ENCODE measurements around the gene GLCE.

Gene GLCE

DNA sequence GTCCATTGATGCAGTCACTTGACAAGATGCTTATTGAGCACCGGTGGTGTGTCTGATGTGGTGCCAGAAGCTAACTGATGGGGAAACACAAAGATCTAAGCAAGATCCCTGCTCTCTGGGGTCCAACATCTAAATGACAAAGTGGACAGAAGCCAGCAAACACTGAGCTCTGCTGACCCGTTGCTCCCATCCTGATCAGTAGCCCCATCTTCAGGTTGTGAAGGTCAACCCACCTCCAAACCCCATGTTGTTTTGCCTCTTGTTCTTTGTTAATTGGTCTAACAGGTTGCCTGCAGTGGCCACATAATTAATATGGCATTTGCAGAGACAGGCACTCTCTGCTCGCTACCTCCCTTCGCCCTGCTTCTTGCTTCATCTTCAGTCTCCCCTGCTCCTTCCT lies 21.5 kb upstream of the GLCE start:
- no peak overlapping the region for H3K4me3 ChIP-seq (replicated peaks; ENCODE audit: low read depth, low read length)
- DNase-seq (ENCODE audit: extremely low read depth, insufficient read length) = no peak
- no peaks in the 10 kb centered on the region for H3K36me3 ChIP-seq (ENCODE audit: control insufficient read depth, insufficient read depth, low read length)
- TF ChIP-seq, protein P1, sequence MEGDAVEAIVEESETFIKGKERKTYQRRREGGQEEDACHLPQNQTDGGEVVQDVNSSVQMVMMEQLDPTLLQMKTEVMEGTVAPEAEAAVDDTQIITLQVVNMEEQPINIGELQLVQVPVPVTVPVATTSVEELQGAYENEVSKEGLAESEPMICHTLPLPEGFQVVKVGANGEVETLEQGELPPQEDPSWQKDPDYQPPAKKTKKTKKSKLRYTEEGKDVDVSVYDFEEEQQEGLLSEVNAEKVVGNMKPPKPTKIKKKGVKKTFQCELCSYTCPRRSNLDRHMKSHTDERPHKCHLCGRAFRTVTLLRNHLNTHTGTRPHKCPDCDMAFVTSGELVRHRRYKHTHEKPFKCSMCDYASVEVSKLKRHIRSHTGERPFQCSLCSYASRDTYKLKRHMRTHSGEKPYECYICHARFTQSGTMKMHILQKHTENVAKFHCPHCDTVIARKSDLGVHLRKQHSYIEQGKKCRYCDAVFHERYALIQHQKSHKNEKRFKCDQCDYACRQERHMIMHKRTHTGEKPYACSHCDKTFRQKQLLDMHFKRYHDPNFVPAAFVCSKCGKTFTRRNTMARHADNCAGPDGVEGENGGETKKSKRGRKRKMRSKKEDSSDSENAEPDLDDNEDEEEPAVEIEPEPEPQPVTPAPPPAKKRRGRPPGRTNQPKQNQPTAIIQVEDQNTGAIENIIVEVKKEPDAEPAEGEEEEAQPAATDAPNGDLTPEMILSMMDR (IDR thresholded peaks at IDR 0.05; ENCODE audit: insufficient read depth, low read length, poor library complexity, severe bottlenecking) = no peak
- peaks cover 1% of the 10 kb centered on the region; the same call in 1 of the 2 replicates for H3K27me3 ChIP-seq (replicated peaks; ENCODE audit: control insufficient read depth, insufficient read depth, low read length)

GRCh38 chr15:69140306-69140705 lies 20.1 kb upstream of the GLCE start:
- DNase-seq (ENCODE audit: extremely low read depth, insufficient read length) = no peak
- peaks cover 1% of the 10 kb centered on the region; the same call in 1 of the 2 replicates for H3K27me3 ChIP-seq (replicated peaks; ENCODE audit: control insufficient read depth, insufficient read depth, low read length)
- H3K4me3 ChIP-seq (replicated peaks; ENCODE audit: low read depth, low read length) = no peak overlapping the region

GRCh38 chr15:69141286-69141701 lies 19.1 kb upstream of the GLCE start:
- H3K4me3 ChIP-seq (replicated peaks; ENCODE audit: low read depth, low read length) = no peak overlapping the region
- H3K27me3 ChIP-seq (replicated peaks; ENCODE audit: control insufficient read depth, insufficient read depth, low read length) = peaks cover 1% of the 10 kb centered on the region; the same call in 1 of the 2 replicates
- DNase-seq (ENCODE audit: extremely low read depth, insufficient read length) = no peak
- TF ChIP-seq, protein P1 (IDR thresholded peaks at IDR 0.05; ENCODE audit: insufficient read depth, low read length, poor library complexity, severe bottlenecking) = no peak
- no peaks in the 10 kb centered on the region for H3K36me3 ChIP-seq (ENCODE audit: control insufficient read depth, insufficient read depth, low read length)

More at GRCh38 chr15:69140306-69140705, 20.1 kb upstream of the GLCE start:
- no peaks in the 10 kb centered on the region for H3K36me3 ChIP-seq (ENCODE audit: control insufficient read depth, insufficient read depth, low read length)
- TF ChIP-seq, protein P1 (IDR thresholded peaks at IDR 0.05; ENCODE audit: insufficient read depth, low read length, poor library complexity, severe bottlenecking) = no peak

- Histone ChIP-seq H3K36me3 (ENCODE audit: control insufficient read depth, insufficient read depth, low read length) (no peaks in the 10 kb centered on the region), H3K27me3 (replicated peaks; ENCODE audit: control insufficient read depth, insufficient read depth, low read length) (peaks cover 1% of the 10 kb centered on the region; the same call in 1 of the 2 replicates), H3K4me3 (replicated peaks; ENCODE audit: low read depth, low read length) (no peak overlapping the region)
- TF ChIP-seq, protein P1 (IDR thresholded peaks at IDR 0.05; ENCODE audit: insufficient read depth, low read length, poor library complexity, severe bottlenecking) = no peak
- DNase-seq (ENCODE audit: extremely low read depth, insufficient read length) = no peak
Observed at GRCh38 chr15:69141833-69142232, 18.6 kb upstream of the GLCE start.

- Histone ChIP-seq H3K36me3 (ENCODE audit: control insufficient read depth, insufficient read depth, low read length) (no peaks in the 10 kb centered on the region), H3K27me3 (replicated peaks; ENCODE audit: control insufficient read depth, insufficient read depth, low read length) (peaks cover 3% of the 10 kb centered on the region; the same call in 1 of the 2 replicates), H3K4me3 (replicated peaks; ENCODE audit: low read depth, low read length) (no peak overlapping the region)
- no peak for DNase-seq (ENCODE audit: extremely low read depth, insufficient read length)
- TF ChIP-seq, protein P1 (IDR thresholded peaks at IDR 0.05; ENCODE audit: insufficient read depth, low read length, poor library complexity, severe bottlenecking) = no peak
Observed at GRCh38 chr15:69143756-69144436, 16.5 kb upstream of the GLCE start.
